ENCODE measurements around the gene KIAA1217. TPM values are rescaled to one million over a fixed set of nuclear protein-coding genes. Genes with fewer than 3 reads are reported as not detected.

The KIAA1217 gene
- total and polyA plus RNA-seq, 9 of the 15 experiments (the other 6 are each of a cell fraction or from before 2014, with no cell fraction given): 0.04 TPM; not detected in 8

DNA sequence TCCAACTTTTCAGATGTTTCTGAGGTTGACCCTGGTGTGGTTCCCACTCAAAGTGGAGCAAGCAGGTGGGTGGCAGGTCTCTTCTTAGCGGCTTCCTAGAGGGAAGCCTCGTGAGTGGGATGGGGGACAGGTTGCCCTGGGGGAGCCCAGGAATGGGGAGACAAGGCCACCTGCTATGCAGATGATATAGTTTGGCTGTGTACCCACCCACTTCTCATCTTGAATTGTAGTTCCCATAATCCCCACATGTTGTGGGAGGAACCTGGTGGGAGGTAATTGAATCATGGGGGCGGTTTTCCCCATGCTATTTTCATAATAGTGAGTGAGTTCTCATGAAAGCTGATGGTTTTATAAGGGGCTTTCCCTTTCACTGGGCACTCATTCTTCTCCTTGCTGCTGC is 68.3 kb downstream of the KIAA1217 start:
- FAIRE-seq (no peak), ATAC-seq (no peak), DNase-seq (ENCODE audit: extremely low read depth in 1 of 4, low spot score in 3 of 4) (no peak)
- no peaks in the 10 kb centered on the region for H3K36me3 ChIP-seq (ENCODE audit: control insufficient read depth, insufficient read depth, low read length)
- no TSS peak for BruUV-seq (replicated peaks)
- H3K27me3 ChIP-seq (ENCODE audit: control insufficient read depth in 2 of 2, insufficient read depth in 2 of 2, low read length in 2 of 2): no peaks in the 10 kb centered on the region
- no peaks in the 10 kb centered on the region for H3K9me1 ChIP-seq (ENCODE audit: control insufficient read depth, insufficient read depth, low read length)
- no peaks in the 10 kb centered on the region for H3K9me3 ChIP-seq (replicated peaks; ENCODE audit: control insufficient read depth, insufficient read depth, low read depth, low read length)
- H3K9ac ChIP-seq (ENCODE audit: insufficient read depth in 1 of 2, low read depth in 2 of 2, low read length in 2 of 2): no peak overlapping the region
- 0% methylated on average over 3 of the region's 3 CpGs for WGBS (ENCODE audit: insufficient coverage, low coverage, missing lambda C conversion rate)
- no peaks in the 10 kb centered on the region for H3K4me1 ChIP-seq (replicated peaks in 1 of 2; ENCODE audit: control insufficient read depth in 2 of 2, insufficient read depth in 2 of 2, low read length in 2 of 2)
- intact Hi-C loops (cut with micrococcal nuclease) (no loop called here), in situ Hi-C loops (cut with MboI) (no loop called here)
- H3K79me2 ChIP-seq (ENCODE audit: control insufficient read depth, insufficient read depth, low read length): no peaks in the 10 kb centered on the region
- H3K4me2 ChIP-seq (ENCODE audit: insufficient read depth, low read length): no peak overlapping the region
- POLR2A ChIA-PET: no interaction called here
- TF ChIP-seq, protein P1, sequence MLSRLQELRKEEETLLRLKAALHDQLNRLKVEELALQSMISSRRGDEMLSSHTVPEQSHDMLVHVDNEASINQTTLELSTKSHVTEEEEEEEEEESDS (CRISPR knock-in tag; IDR thresholded peaks at IDR 0.05): no peak
- TF ChIP-seq DPF2 (IDR thresholded peaks at IDR 0.05) (no peak), ADNP (tag; IDR thresholded peaks at IDR 0.05) (no peak), COPS2 (conservative IDR thresholded peaks at IDR 0.05) (no peak), STAT6 (CRISPR knock-in tag; IDR thresholded peaks at IDR 0.05) (no peak), ATF6 (CRISPR knock-in tag; IDR thresholded peaks at IDR 0.05) (no peak)
- no peaks in the 10 kb centered on the region for H4K20me1 ChIP-seq (replicated peaks; ENCODE audit: control insufficient read depth, insufficient read depth, low read length)
- H3K4me3 ChIP-seq: no peak overlapping the region
- H3K27ac ChIP-seq (ENCODE audit: extremely low read depth, low read depth, low read length): no peak overlapping the region
- no peak overlapping the region for H2AFZ ChIP-seq (ENCODE audit: low read depth, low read length)
- CTCF ChIA-PET (ENCODE audit: low intra/inter-chr PET ratio): no interaction called here
